Measurements from ENCODE around the gene POMT2. TPM values are rescaled to one million over a fixed set of nuclear protein-coding genes. Genes with fewer than 3 reads are reported as not detected.

The POMT2 gene
- total and polyA plus RNA-seq, 11 donors = 7.0 to 27.6 (median 15.3) TPM

DNA sequence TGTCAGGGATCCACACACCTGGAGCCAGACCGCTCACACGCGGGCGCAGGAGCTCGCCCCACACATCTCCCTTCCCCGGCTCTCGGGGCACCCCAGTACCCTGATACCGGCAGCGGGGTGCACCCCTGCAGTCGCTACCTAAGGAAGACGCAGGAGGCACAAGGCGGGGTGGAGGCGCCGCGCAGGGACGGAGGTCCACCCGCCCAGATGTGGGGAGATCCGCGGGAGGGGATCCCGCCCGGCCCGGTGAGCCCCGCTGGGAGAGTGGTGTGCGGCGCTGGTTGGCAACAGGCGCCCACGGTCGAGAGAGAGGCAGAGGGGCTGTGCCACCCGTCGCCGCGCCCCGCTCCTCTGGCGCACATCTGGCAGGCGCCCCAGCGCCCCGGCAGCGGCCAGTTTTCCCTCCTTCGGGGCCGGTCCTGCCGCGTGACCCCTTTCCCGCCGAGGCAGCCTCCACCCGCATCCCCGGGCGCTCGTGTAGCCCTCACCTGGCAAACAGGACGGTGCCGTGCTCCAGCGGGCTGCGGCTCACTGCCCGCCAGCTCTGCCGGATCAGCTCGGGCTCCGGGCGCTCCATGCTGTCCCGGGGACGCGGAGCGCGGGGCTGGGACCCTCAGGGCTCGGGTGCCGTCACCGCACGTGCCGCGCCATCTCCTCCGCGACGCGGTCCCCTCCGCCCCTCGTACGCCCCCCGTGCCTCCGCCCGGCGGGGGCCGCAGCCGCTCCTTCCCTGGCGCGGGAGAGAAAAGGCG lies 50.1 kb downstream of the POMT2 start:
- peaks cover 0 to 15% (median 3%) of the 10 kb centered on the region in 12 donors for H3K9me3 ChIP-seq
- WGBS, 4 donors = 3 to 9% (median 5%) methylated on average over 24 to 84 of the region's 84 CpGs
- H3K36me3 ChIP-seq = no peaks in the 10 kb centered on the region
- intact Hi-C loops (cut with DNase I) = no loop called here
- H3K27me3 ChIP-seq = peaks cover 9 to 48% (median 30%) of the 10 kb centered on the region in 9 donors
- TF ChIP-seq POLR2A (IDR thresholded peaks at IDR 0.05) = no peak
- TF ChIP-seq, protein P1, sequence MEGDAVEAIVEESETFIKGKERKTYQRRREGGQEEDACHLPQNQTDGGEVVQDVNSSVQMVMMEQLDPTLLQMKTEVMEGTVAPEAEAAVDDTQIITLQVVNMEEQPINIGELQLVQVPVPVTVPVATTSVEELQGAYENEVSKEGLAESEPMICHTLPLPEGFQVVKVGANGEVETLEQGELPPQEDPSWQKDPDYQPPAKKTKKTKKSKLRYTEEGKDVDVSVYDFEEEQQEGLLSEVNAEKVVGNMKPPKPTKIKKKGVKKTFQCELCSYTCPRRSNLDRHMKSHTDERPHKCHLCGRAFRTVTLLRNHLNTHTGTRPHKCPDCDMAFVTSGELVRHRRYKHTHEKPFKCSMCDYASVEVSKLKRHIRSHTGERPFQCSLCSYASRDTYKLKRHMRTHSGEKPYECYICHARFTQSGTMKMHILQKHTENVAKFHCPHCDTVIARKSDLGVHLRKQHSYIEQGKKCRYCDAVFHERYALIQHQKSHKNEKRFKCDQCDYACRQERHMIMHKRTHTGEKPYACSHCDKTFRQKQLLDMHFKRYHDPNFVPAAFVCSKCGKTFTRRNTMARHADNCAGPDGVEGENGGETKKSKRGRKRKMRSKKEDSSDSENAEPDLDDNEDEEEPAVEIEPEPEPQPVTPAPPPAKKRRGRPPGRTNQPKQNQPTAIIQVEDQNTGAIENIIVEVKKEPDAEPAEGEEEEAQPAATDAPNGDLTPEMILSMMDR (IDR thresholded peaks at IDR 0.05) = no peak
- no peak for DNase-seq
- ATAC-seq = no peak
- no peak overlapping the region for H3K27ac ChIP-seq
- peak overlapping the region in 1 of 12 donors; percentile 16 for H3K4me3 ChIP-seq
- peaks cover 0 to 11% (median 0%) of the 10 kb centered on the region in 12 donors for H3K4me1 ChIP-seq

DNA sequence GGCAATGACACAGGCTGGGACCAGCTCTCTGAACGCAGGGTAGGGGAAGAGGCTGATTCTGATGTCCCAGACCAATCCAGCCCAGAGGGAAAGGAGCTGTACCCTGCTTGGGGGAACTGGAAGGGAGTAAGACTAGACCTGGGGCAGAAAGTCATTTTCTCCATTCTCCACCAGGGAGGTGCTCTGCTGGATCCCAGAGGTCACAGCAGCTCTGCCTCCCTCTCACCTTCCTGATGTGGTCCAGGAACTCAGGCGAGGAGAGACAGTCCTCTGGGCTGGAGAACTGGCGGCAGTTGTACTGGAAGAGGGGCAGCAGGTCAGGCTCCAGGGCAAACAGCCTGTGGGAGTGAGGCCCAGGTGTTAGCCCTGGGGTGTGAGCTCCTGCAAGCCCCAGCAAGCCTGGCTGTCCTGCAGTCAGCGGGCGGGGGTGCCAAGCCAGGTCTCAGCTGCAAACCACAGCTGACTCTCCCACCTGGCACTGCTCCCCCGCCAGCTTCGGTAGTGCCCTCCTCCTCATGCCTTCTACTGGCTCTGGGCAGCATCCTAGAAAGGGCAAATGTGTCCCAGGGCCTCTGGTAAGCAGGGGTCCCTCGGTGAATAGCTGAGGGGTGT lies 51.6 kb downstream of the POMT2 start:
- peaks cover 0 to 15% (median 3%) of the 10 kb centered on the region in 12 donors for H3K9me3 ChIP-seq
- intact Hi-C loops (cut with DNase I) = no loop called here
- no peak overlapping the region for H3K27ac ChIP-seq
- TF ChIP-seq POLR2A (IDR thresholded peaks at IDR 0.05) = no peak
- TF ChIP-seq, protein P1 (IDR thresholded peaks at IDR 0.05) = no peak
- H3K36me3 ChIP-seq = no peaks in the 10 kb centered on the region
- DNase-seq = no peak
- WGBS, 4 donors = 30 to 33% (median 31%) methylated on average over 6 to 8 of the region's 8 CpGs
- ATAC-seq = no peak
- peaks cover 0 to 11% (median 0%) of the 10 kb centered on the region in 12 donors for H3K4me1 ChIP-seq
- H3K27me3 ChIP-seq = peaks cover 9 to 48% (median 30%) of the 10 kb centered on the region in 9 donors
- no peak overlapping the region for H3K4me3 ChIP-seq

DNA sequence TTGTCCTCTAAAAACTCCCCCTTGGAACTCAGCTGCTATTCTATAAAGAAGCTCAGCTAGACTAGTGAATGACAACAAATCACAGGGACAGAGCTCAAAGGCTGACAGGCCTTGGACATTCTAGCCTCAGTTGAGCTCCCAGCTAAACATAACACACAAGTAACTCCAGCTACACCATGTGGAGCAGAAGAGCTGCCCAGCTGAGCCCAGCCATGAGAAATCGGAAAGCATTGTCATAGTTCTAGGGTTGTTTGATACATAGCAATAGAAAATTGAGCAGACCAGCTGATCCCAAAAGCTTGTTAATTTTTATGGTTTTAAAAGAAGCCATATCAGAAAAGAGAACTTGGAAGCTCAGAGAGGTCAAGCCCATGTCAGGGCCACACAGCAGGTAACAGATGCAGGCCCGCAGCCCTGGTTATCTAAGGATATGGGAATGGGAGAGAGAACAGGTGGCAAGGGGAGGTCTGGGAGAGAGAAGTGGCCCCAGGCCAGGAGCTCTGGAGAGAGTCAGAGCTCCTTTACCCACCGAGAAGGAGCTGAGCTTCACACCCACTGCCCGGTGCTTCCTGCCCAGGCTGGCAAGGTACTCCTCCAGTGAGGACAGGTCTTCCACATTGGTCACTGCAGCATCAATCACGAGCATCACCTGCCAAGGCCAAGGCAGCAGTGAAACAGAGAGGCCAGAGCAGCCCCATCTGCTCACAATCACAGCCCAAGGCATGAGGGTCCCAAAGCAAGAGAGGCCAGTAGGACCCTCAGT lies 52.6 kb downstream of the POMT2 start:
- H3K4me3 ChIP-seq = no peak overlapping the region
- 79 to 90% (median 83%) methylated on average over 4 to 5 of the region's 5 CpGs for WGBS, 4 donors
- peaks cover 9 to 48% (median 30%) of the 10 kb centered on the region in 9 donors for H3K27me3 ChIP-seq
- no peak overlapping the region for H3K27ac ChIP-seq
- no peak for ATAC-seq
- no peak for DNase-seq
- TF ChIP-seq POLR2A (IDR thresholded peaks at IDR 0.05) = no peak
- TF ChIP-seq, protein P1 (IDR thresholded peaks at IDR 0.05) = no peak
- peaks cover 0 to 12% (median 3%) of the 10 kb centered on the region in 12 donors for H3K9me3 ChIP-seq
- peaks cover 0 to 11% (median 0%) of the 10 kb centered on the region in 12 donors for H3K4me1 ChIP-seq
- intact Hi-C loops (cut with DNase I) = no loop called here
- no peaks in the 10 kb centered on the region for H3K36me3 ChIP-seq

GRCh38 chr14:77266336-77266735 lies 54.3 kb downstream of the POMT2 start:
- H3K27me3 ChIP-seq = peaks cover 8 to 39% (median 25%) of the 10 kb centered on the region in 9 donors
- H3K27ac ChIP-seq = no peak overlapping the region
- H3K9me3 ChIP-seq = peaks cover 0 to 12% (median 3%) of the 10 kb centered on the region in 12 donors
- H3K4me1 ChIP-seq = peaks cover 0 to 10% (median 0%) of the 10 kb centered on the region in 12 donors
- WGBS, 4 donors = 84 to 90% (median 89%) methylated on average over 8 of the region's 8 CpGs
- H3K4me3 ChIP-seq = no peak overlapping the region
- intact Hi-C loops (cut with DNase I) = no loop called here
- TF ChIP-seq, protein P1 (IDR thresholded peaks at IDR 0.05) = no peak
- no peak for TF ChIP-seq POLR2A (IDR thresholded peaks at IDR 0.05)
- DNase-seq = no peak
- H3K36me3 ChIP-seq = no peaks in the 10 kb centered on the region
- ATAC-seq = no peak

All from heart left ventricle (tissue), 16 donors.